GM15510 (cell line): ENCODE results near the gene CDC27.

Experiments used
- POLR2A ChIP-seq: IDR thresholded peaks from 3 replicates; pipeline ENCODE4 v1.6.1; 2011; ENCODE audit warnings: borderline replicate concordance; ENCODE audit not compliant: insufficient read length; ENCODE audit errors: extremely low read depth

The CDC27 gene

DNA sequence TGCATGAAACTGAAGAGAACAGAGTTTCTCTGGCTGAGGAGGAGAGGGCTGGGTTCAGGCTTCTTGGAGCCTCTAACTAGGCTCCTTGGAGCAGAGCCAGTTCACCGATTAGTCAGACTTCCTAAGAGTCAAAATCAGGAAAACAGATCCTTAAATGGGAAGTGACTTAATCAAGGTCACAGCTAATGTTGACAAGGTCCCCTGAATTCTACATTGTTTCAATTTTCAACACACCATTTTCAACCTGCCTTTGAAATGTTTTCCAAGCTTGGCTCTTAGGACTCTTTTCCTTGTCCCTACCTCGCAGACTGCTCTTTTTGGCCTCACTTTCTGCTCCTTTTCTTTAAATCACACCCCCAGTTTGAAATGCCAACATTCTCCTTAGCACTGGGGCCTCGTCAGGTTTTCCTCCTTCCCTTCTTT, 36.4 kb upstream of the CDC27 start:
- TF ChIP-seq POLR2A = no peak

DNA sequence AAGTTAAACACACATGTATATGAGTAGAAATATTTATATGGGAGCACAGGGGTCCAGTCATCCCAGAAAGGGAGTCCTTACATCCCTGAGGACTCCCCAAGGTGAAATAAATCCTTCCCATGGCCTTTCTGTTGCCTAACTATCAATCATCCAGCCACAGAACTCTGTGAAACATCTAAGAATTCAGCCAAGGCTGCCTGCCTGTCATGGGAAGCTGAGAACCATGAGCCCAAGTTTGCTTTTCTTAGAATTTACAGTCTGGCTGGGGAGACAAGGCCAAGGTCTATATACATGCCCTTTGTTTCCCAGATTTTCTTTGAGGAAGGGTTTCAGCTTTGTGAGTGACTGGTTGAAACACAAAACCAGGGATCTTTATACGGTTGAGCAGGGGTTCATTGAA, 35.9 kb upstream of the CDC27 start:
- TF ChIP-seq POLR2A = no peak

DNA sequence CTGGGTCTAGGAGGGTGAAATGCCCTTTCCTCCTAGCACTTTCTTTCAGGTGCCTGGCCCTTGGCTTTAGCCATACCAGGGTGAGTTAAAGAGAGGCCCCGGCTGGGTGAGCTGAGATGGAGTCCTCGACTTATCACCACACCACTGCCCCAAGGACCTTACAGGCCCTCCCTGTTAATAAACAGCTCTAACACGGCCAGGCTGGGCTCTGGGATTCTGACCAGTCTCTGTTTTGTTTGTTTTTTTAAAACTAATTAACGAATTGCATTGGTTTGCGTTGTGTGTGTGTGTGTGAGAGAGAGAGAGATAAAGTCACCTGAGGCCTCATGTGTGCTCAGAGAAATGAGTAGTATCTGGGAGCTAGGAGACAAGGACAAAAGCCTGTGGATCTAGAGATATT, 34.4 kb upstream of the CDC27 start:
- no peak for TF ChIP-seq POLR2A

DNA sequence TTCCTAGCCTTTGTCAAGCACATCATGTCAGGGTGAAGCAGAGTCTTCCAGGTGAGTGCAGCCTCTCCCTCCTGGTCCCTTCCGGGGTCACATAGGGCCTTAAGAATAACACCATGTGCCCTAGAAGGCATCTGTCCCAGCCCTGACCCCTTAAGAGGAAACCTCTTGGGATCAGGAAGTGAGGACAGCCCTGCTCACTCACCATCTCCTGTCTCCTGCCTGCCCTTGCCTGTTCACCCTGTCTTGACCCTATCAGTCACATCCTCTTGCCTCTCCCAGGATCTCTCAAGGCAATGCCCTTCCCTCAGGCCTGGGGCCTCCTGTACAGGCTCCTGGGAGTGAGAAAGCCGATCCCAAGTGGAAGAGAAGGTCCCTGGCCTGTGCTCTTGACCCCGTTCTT, 33.9 kb upstream of the CDC27 start:
- no peak for TF ChIP-seq POLR2A

DNA sequence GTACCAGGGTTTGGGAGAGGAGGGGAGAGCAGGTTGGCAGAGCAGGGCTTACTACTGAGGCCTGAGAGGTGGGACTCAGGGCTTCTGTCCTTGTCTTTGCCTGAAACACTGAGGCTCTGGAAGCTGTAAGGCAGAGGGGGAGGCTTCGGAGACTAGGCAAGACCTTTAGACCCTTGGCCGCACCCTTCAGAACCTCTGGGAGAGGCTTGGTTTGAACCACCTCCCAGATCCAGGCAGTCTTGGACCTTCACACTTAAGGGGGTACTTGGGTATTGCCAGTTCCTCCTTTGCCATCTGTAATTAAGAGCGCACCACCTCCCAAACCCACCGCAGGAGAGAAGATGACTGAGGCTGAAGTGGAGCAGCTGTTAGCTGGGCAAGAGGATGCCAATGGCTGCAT, 33.0 kb upstream of the CDC27 start:
- no peak for TF ChIP-seq POLR2A

DNA sequence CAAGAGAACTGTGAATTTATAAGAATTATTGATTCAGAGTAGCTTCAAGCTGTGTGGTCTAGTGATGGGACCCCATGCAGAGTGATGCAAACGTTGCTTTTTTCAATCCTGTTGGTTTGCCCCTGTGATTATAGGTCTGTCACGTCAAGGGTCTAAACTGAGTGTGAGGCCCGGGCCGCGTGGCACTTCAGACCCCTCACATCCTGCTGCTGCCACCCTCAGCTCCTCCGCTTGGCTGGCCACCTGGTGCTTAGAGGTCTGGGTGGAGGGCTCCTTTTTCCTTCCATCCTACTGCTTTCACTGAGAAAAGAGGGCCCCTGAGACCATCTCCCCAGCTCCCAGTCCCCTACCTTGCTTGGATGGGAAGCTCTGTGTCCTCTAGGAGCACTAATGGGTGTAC, 32.1 kb upstream of the CDC27 start:
- no peak for TF ChIP-seq POLR2A

DNA sequence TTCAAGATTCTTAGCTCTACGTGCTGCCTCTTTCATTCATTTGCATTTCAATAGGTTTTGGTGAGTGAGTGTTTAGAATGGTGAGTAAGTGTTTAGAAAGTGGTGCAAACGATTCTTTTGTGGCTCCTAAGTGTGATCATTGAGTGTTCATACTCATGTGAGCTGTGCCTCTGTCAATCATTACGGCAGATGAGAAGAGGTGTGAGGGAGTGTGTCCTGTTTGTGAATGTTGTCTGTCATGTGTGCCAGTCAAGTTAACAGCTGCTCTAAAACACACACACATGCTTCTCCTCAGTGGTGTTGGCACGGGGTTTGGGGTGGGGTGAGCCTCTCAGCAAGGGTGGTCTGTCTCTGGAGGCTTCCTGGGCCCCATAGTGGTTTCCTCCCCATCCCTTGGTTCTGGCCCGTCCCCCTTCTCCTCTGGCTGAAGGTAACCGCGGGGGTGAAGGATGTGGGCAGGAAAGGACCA, 31.5 kb upstream of the CDC27 start:
- TF ChIP-seq POLR2A = no peak

DNA sequence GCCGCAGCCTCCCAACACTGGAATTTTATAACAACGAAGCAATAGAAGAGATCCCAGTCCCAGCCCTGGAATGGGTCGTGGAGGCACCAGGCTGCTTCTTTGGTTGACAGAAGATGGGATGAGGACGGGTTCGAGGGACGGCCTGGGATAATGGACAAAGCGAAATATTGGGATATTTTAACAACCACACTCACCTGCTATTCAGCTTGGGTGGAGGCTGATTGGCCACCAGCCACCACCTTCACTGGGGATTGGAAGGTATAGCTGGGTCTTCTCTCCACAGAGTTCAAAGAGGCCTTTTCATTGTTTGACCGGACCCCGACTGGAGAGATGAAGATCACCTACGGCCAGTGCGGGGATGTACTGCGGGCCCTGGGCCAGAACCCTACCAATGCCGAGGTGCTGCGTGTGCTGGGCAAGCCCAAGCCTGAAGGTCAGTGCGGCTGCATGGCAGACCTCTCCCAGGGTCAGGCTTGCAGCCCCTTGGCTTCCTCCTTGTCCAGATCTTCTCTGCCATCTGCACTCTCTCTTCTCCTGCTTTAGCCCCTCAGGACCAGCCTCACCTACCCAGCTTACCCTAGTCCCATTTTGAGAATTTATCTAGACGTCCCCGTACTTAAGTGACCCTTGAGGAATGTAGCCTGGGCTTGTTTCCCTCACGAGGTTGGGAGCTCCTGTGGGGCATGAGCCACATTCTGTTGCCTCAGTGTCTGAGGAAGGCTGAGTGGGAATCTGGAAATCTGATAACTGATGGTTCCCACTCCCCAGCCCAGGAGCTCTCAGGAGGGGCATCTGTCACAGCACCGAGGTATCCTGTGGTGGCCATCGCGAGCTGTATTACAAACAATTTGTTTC, 30.8 kb upstream of the CDC27 start:
- no peak for TF ChIP-seq POLR2A

DNA sequence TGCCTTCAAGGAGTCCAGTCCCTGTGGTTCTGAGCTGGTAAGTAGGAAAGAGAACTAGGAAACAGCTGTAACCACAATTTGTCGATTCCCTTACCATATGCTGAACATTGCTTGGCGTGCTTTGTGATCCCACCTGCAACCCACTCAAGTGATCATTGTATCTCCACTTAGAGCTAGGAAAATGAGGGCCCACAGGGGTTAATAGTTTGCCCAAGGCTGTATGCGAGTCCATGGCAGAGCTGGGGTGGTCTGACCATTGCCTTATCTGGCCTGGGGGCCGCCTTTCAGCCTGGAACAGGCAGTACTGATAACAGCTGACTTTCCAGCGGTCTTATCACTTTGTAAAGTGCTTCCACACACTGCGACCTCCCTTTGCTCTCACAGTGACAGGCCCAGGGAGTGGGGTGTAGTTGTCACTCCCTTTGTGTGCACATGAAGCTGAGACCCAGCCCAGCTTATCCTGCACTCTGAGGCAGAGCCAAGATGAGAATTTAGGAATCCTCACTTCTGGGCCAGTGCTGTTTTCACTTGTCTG, 29.9 kb upstream of the CDC27 start:
- TF ChIP-seq POLR2A = no peak

DNA sequence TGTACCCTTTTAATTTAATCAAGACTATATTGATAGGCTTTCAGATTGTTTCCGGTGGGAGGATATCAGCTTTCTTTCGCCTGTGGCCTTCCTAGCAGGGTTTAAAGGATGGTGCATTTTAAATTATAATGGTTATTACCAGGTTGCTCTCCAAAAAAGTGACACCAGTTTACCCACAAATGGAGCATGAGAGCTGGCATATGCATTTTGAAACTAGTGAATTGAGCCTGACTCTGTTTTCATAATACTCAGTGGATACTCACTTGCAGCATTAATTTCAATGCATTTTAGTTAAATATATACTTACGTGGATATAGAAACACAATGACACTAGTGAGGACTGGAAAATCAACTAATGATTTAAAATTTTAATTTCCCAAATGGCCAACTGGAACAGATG, 25.8 kb upstream of the CDC27 start:
- TF ChIP-seq POLR2A = no peak

DNA sequence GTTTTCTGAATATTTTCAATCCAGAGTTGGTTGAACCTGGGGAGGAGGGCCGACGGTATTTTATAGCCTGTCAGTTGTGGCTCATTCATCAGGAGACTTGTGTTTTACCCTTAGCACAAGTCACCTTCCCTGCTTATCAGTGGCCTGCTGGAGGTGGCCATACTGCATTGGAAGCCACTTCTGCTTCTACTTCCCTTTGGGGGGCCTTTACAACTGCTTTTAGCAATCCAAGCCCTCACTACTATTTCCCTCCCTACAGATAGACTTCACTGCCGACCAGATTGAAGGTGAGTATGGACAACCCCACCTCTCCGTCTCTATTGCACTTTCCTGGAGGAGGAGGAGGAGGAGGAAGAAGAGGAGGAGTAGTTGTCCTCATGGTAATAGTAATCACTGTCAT, 24.4 kb upstream of the CDC27 start:
- no peak for TF ChIP-seq POLR2A

DNA sequence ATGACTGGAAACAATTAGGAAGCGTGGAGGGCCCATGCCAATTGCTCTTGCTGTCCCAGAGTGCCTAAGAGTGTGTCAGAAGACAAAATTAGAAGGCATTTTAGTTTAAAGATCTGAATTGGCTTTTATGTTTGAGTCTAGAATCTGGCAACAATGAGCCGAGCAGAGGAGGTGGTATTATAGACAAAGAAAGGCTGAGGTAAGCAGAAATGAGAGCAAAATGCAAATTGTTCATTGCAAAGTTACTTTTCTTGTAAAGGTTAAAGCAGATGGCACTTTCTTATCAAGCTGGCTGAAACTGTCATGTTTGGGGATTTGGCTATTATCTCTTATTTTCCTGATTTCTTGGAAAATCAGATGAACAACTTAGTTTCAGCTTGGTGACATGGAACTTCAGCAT, 23.4 kb upstream of the CDC27 start:
- no peak for TF ChIP-seq POLR2A

DNA sequence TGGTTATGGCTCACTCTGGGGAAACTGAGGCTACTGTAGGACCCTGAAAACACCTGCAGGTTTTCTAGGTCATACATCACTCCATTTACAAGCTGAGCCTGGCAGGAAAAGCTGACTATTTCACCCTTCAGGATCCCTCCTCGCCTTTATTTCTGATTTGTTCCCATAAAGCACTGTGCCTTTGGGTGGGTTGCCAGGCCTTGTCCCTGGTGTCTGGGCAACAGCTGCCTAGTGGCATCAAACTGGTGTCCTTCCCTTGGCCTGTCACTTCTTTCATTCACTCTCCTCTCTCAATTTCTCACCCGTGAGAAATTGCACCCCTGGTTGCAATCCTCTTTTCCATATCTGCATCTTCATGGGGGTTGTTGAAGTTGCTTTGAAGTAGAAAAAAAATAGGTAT, 21.7 kb upstream of the CDC27 start:
- no peak for TF ChIP-seq POLR2A

DNA sequence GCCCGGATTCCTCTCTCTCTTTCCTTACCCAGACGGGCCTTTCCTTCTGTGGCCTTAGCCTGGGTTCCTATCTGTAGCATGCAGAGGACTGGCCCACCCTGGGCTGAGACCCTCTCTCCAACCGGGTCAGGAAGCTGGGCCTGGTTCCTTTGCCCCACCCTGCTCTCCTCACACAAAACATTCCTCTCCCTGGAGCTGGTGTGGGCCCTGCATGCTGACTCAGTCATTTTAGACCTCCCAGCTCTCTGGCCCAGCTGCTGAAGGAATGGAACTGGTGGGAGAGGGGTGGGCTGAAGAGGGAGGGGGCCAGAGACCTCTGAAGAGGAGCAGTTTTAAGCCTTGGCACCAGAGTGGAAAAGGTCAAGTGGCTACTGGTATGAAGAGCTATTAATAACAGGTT, 21.0 kb upstream of the CDC27 start:
- TF ChIP-seq POLR2A = no peak

DNA sequence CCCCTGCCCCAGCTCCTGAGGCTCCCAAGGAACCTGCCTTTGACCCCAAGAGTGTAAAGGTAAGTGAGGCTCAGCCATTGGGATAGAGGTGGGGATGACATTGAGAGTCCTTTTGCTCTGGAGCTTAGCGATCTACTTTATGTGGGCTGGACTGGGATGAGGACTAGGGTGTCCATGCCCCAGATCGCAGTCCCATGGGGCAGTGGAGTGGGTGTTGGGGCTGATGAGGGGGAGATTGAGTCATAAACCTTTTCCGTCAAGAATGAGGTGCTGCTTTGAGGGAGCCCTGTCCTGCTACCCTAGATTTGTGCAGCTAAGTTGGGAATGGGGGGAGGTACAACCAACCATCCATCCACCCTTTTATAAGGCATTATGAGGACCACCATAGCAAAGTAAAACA, 20.4 kb upstream of the CDC27 start:
- no peak for TF ChIP-seq POLR2A
